DMS79 (cell line): ENCODE results near the gene PAMR1.
"Not testable (repeated sequence)": the region's sequence is repeated elsewhere in the genome, so short reads cannot be mapped to it uniquely, and the experiment has no call there.

Experiments
- DNase-seq: peaks from one replicate; lab custom pipeline; 2025; lab: John Stamatoyannopoulos, UW

Gene PAMR1, protein sequence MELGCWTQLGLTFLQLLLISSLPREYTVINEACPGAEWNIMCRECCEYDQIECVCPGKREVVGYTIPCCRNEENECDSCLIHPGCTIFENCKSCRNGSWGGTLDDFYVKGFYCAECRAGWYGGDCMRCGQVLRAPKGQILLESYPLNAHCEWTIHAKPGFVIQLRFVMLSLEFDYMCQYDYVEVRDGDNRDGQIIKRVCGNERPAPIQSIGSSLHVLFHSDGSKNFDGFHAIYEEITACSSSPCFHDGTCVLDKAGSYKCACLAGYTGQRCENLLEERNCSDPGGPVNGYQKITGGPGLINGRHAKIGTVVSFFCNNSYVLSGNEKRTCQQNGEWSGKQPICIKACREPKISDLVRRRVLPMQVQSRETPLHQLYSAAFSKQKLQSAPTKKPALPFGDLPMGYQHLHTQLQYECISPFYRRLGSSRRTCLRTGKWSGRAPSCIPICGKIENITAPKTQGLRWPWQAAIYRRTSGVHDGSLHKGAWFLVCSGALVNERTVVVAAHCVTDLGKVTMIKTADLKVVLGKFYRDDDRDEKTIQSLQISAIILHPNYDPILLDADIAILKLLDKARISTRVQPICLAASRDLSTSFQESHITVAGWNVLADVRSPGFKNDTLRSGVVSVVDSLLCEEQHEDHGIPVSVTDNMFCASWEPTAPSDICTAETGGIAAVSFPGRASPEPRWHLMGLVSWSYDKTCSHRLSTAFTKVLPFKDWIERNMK

DNA sequence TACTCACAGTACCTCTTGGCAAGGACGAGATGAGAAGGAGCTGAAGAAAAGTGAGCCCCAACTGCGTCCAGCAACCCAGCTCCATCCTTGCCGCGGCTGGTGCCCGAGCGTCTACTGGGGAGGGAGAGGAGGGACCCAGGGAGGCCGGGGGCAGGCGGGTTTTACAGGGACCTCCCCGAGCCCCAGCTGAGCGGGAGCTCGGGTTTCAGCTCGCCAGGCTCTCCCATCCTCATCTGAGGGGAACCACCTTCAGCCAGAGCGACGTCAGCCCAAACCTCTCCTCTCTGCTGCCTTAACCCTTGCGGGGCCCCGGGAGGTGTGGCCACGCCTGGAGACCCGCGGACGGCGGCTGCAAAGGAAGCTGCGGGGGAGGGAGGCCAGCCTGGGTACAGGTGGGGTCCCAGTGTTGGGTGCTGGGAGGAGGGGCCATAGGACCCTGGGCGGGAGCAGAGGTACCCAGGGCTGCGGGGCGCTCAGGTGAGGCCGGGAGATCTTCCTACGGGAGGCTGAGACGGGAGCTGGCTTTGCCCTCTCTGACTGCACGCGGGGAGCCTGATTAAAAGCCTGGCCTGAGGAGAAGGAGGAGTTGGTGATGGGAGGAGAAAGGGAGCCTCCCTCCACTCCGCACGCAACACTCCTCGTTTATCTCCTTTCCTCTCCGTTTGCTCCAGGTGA is at the start of gene PAMR1:
Gene PAMR1, minus strand, starts transcription at position 116 of the 675 bp plus-strand sequence. Its CDS starts 31 bp downstream, at position 85.
- peak; percentile 22 for DNase-seq

DNA sequence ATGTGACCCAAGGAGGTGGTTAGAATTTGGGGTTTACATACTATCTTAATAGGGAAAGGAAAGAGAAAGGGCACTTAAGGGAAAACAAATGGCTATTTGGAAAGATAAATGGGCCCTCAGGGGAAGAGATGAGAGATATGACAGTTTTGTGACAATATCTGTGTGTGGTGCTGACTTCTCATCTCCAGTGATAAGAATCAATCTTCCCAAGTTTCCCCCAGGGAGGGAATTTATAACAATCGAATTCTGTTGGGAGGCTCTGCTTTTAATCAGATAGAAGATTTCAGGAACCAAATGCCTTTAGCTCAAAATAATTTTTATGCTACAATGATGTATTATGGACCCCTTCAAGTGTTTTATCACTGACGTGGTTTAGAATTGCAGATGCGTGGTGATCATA is 46.3 kb upstream of the PAMR1 start:
- no peak for DNase-seq

DNA sequence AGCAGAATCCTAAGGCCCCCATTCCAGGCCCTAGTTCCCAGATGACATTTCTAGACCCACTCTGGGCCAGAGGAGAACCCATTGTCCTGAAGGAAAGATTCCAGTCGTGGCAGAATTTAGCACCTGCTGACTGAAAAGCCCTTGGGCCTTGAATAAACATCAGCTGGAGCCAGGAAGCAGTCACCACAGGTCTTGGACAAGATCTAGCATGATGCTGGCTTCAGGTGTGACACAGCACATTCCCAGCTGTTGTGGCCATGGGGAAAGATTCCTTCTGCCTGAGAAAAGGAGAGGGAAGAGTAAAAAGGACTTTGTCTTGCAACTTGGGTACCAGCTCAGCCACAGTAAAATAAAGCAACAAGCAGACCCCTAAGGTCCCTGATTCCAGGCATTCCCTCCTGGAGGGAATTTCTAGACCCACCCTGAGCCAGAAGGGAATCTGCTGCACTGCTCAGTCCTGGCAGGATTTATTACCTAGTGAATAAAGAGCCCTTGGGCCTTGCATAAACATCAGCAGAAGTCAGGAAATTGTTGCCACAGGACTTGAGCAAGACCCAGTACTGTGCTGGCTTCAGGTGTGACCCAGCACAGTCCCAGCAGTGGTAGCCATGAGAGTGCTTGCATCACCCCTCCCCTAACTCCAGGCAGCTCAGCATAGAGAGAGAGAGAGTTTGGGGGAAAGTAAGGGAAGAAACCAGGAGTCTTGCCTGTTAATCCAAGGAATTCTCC is 42.5 kb upstream of the PAMR1 start:
- peak; percentile 11 for DNase-seq

DNA sequence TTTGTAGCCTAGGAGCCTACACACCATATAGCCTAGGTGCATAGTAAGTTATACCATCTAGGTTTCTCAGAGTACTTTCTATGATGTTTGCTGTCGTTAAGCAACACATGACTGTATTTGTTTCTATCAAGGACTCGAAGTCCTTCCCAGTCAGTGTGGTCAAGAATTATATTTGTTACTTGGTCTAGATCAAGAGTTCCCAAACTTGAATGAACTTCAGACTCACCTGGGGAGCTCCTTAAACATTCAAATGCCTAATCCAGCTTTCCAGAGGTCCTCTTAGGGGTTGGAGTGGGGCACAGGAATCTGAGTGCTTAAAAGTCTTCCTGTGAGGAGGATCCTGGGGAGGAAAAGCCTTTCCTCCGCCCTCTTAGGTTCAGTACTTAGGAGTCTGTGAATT is 41.5 kb upstream of the PAMR1 start:
- DNase-seq, result no peak

DNA sequence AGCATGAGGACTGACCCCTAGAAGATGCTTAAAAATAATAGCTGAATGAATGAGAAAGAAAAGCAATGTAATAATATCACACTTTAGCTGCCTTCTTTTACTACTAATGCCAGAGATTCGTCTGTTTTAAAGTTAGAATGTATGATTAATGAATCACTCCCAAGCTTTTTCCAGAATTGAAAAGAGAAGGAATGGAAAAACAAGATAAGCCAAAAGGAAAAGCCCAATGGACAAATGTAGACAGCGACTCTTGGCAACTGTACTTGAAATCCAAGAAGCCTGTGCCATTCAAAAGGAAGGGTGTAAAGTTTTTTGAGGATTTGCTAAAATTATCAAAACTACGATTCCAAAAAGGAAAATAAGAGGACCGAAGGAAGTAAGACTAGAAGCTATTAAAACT is 40.8 kb upstream of the PAMR1 start:
- DNase-seq, result no peak

DNA sequence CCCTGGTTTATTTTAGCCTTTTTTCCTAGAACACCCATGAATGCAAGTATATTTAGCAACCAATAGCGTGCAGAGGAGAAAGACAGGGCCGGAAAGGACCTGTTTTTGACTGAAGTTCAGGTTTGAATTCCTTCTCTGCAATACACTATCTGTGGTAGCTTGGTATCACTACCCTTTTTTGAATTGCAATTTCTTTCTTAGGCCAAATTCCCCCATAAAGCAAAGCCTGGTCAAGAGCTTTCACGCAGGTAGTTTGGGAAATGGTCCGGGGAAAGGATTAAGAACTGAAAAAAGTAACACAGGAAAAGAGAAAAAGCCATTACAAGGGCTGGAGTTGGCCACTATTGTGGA is 38.8 kb upstream of the PAMR1 start:
- no peak for DNase-seq

DNA sequence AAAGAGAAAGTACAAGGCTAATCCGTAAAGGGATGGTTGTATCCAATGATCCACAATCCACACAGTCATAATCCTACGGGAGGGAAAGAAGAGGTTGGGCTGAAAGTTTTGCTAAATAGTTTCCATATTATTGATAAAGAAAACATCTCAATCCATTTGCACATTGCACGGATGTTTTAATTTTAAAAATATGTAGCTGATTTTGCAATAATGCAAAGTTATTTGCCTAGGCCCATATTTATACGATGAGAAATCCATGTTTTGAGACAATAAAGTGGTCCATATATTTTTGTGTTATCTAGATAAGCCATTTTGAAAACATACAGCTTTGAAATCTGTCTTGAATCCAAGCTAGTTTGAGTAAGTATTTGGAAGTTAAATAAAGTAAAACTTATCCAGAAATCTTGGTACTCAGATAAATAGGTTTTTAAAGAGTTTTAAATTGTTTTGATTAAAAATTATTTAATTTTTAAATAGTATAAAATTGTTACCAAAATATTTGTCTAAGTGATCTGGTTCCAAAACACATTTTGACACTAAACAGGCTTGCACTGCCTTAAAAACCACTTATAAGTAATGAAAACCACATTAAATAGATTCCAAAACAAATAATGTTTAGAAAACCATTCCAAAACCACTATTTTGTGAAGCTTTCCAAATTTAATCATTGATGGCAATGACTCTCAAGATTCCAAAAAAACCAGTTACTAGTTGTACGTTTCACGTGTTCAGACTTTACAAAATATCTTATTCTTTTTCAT is 38.2 kb upstream of the PAMR1 start:
- DNase-seq, result no peak

DNA sequence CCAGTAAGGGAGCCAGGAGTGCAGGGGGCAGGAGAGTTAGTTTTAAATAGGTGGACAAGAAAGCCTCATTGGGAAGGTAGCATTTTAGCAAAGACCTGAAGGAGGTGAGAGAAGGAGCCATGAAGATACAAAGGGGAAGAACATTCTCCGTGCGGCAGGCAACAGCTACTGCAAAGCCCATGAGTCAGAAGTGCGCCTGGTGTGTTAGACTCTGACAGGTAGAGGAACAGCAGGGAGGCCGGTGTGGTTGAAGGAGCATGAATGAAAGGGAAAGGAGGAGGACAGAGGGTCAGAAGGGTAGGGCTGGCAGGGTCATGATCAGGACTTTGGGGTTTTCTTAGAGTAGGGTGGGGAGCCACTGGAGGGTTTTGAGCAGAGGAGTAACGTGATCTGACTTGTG is 34.5 kb upstream of the PAMR1 start:
- no peak for DNase-seq

DNA sequence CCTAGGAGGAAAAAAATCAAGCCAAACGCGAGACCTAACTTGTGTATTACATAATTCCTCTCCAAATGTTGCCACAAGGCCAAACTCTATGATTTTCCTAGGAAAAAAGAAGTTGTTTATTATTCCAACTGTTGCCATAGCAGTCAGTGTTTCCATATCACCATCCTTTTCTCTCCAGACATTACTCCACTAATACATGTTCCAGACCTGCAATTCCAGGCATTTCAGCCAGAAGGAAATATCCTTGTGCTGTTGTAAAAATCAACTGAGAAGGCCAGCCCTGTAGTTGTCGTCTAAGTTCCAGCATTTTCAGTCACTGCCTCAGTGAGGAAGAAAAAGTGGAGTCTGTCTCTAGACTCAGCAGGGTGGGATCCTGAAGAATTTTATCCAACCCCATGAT is 33.1 kb upstream of the PAMR1 start:
- DNase-seq, result no peak

DNA sequence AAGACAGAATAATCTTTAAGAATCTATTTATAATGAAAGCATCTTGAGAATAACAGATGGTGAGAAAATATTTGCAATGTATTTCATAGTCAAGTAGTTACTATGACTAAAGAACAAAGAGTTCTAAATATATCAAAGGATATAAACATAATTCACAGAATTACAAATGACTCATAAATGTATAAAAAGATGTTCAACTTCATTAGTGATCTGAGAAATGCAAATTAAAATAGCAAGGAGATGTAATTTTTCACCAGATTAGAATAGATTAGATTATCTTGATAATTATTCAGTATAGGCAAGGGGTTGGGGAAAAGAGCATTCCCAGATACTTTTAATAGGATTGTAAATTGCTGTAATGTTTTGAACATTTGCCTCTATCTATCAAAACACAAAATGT is 30.1 kb upstream of the PAMR1 start:
- DNase-seq, result no peak

DNA sequence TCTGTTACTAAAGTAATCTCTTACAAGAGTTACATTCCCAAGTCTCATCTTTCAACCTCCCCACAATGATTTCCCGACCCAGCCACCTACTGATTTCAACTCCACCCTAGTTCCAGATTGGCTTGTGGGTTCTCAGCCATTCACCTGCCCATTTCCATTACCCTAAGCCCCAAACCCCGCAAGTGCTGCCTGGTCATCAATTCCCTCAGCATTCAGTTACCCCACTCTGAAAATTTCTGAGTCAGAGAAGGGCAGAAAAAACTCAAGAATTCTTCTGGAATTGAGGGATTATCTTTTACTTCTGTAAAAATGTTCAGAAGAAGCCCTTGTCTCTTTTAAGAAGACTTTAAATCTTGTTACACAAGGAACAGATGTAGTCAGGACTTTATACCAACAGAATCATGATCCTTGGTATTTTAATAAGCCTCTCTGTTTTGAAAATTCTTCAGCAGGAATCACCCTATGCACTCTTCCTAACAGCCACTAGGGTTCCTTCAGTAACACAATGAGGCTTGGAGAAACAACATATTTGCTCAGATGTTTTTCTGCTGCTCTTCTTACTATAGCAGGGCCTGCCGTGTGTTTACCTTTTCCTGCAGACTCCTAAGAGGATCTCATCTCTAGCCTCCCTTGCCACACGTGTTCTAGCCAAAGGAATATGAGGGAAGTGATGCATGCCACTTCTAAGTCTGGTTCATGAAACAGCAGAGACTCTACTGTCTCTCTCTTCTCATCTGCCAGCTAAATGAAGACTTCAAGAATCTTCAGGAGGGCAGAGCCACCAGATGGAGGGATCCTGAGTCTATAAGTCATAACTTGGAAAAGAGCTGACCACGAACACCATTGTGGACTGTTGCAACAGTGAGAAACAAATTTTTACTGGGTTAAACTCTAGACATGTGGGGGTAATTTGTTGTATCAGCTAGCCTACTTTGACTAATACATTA is 29.3 kb upstream of the PAMR1 start:
- no peak for DNase-seq

DNA sequence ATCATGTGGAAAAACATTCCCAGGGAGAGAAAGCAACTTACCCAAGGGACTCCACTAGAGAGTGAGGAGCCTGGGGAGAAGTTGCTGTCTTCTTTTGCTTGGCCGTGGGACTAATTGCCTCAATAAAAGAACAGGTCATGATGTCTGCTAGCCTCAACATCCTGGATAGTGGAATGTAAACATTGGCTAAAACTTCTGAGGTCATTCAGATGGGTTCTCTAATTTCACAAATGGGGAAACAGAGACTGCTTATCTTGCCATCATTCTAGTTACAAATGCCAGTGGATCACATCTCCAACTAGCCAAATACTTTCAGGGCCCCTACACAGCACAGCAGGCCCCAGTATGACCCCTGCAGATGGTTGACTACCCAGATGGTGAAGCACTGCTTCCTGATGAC is 28.4 kb upstream of the PAMR1 start:
- DNase-seq, result no peak

DNA sequence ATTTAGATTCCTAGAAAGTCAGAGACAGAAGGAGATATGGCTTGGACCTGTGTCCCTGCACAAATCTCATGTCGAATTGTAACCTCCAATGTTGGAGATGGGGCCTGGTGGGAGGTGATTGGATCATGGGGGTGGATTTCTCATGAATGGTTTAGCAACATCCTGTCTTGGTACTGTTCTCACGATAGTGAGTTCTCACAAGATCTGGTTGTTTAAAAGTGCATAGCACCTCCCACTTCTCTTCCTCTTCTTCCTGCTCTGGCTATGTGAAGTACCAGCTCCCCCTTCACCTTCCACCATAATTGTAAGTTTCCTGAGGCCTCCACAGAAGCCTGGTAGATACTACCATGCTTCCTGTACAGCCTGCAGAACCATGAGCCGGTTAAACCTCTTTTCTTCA is 27.6 kb upstream of the PAMR1 start:
- no peak for DNase-seq

DNA sequence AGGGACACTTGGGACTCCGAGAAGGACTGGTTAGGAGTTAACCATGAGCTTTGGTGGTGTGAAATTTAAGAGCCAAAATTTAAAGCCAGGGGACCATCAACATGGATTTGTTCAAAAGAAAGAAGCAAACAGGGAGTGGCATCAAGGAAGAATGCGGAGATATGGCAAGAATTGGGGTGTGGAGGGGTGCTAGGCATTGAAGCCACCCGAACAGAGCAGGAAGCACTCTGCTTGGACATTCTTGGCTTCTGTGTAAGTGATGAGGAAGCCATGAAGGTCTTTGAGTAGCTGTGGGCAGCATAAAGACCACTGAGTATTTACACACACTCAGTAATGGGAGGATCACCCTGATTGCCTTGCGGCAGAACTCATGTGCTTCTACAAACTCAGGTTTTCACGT is 27.2 kb upstream of the PAMR1 start:
- no peak for DNase-seq

DNA sequence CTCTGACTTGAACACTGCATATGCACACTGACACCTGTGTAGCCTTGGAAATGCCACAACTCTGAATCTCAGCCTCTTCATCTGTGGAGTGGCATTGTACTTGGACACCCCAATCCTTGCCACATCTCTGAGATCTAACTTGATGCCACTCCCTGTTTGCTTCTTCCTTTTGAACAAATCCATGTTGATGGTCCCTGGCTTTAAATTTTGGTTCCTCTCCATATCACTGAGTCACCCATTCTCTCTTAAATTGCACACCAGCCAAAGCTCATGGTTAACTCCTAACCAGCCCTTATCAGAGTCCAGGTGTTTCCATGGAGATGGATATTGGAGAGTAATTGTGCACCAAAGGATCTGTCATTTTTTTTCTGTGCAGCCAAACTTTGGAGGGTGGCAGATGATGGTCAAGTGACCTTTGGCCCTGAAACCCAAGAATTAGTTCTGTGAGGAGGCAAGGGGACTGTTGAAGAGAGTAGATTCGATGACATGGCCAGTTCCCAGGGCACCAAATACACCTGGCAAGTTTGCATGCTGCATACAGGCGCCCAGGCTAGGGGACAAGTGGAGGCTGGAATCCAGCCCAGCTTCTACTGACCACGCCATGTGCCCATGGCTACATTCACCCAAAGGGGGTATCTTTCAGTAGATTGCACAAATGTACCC is 25.1 kb upstream of the PAMR1 start:
- no peak for DNase-seq

DNA sequence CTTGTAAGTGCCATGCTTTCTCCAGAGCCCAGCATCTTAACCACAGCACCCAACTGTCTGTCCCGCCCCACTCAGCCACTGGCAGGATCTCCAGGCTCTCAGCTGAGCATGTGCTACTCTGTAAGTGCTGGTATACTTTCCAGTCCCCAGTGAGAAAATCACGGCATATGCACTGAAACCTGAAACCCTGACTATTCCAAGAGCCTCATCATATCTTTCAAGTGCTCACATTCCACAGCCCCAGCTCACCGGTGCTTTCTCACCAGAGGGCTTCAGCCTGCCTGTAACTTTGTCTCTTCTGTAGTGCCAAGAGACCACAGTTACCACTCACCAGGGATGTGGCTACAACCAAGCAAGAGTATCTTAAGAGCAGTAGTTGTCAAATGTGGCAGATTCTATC is 24.4 kb upstream of the PAMR1 start:
- DNase-seq, result no peak

DNA sequence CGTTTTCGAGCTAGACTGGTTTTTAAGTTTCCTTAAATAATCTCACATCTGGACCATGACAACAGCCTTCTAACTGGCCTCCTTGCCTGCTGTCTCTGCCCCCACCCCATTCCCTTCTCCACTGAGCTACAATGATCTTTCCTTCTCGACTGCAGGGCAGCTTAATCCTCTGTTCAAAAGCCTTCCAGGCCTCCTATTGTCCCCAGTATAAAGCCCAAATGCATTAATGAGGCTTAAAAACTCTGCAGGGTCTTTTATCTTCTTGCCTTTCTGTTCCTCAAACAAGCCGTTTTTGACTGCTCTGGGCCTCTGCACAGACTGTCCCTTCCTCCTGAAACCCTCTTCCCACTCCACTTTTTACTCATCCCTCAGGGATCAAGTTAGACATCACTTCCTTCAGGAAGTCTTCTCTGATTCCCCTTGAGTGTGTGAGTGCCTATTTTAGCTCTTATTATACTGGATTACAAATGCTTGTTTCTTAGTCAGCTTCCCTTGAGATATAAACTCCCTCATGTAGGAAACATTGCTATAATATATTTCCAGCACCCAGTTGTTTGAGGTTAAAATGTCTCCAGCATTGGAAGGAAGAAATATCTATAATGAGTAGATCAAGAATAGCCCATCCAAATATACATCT is 23.6 kb upstream of the PAMR1 start:
- DNase-seq, result no peak

DNA sequence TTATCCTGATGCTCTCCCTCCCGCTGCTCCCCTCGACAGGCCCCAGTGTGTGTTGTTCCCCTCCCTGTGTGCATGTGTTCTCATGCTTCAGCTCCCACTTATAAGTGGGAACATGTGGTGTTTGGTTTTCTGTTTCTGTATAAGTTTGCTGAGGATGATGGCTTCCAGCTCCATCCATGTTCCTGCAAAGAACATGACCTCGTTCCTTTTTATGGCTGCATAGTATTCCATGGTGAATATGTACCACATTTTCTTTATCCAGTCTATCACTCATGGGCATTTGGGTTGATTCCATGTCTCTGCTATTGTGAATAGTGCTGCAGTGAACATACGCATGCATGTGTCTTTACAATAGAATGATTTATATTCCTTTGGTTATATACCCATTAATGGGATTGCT is 22.6 kb upstream of the PAMR1 start:
- not testable (repeated sequence) for DNase-seq

DNA sequence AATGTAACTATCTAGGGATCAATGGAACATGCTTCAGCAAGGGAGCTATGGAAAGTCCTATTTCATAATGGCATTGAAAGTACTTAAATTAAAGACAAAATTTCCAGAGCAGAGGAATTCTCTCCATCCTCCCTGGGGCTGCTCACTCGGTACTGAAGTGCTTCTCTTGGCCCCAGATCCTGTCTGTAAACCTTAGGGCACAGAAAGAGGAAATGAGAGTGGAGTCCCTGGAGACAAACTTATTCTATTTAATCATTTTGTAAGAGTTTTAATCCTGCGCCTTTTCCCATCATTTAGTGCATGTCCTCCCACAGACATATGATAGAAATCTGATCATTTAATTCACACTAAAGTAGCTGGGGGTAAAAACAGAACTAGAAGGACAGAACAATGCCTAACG is 20.9 kb upstream of the PAMR1 start:
- DNase-seq, result no peak
